ENCODE measurements around the gene PLA2G4B. TPM values are rescaled to one million over a fixed set of nuclear protein-coding genes. Genes with fewer than 3 reads are reported as not detected.

The PLA2G4B gene
- total and polyA plus RNA-seq, 2 of the 8 experiments (the other 6 are each of a cell fraction or from before 2014, with no cell fraction given): 4.2 to 9.2 TPM

DNA sequence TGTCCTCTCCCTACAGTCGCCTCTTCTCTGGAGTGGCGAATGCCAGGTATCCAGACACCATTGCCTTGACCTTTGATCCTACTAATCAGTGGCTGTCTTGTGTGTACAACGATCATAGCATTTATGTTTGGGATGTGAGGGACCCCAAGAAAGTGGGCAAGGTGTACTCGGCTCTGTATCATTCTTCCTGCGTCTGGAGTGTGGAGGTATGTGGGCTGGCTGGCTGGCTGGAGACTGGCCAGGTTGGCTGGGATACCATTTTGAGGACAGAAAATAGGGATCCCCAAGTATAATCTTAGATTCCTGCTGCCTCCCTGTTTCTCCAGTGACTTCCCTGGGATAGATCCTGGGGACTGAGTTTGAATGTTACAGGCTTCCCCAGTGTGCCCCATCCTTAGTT lies 24.1 kb upstream of the PLA2G4B start:
- ChIA-PET CTCF (ENCODE audit: partially characterized antibody) (interaction anchor here (2.0 to 13.7 kb wide), 2 partner anchors 40 to 234 kb away, joined by 9 to 283 read pairs; partner anchors contain the start of gene MAPKBP1), POLR2A (ENCODE audit: partially characterized antibody) (interaction anchor here (1.3 kb wide), 1 partner anchor 41 kb away, joined by 4 read pairs; no protein-coding TSS in a partner anchor)
- no peak overlapping the region for H3K18ac ChIP-seq (ENCODE audit: extremely low read depth, low read length)
- H4K91ac ChIP-seq (replicated peaks; ENCODE audit: insufficient read length, low read length): no peak overlapping the region
- H3K36me3 ChIP-seq (ENCODE audit: control insufficient read depth in 2 of 4, insufficient read depth in 4 of 4, low read length in 3 of 4): peaks cover 0 to 3% (median 1%) of the 10 kb centered on the region in 4 experiments; a peak in 5 of 8 replicates
- no peak overlapping the region for H3K56ac ChIP-seq (replicated peaks; ENCODE audit: insufficient read length, low read depth, low read length)
- no peak overlapping the region for H3K4ac ChIP-seq (replicated peaks; ENCODE audit: insufficient read length, low read depth, low read length)
- no peak overlapping the region for H4K5ac ChIP-seq (ENCODE audit: insufficient read length, low read depth, low read length)
- no peak overlapping the region for H3K27ac ChIP-seq (ENCODE audit: low read depth, low read length)
- H2BK12ac ChIP-seq (ENCODE audit: low read depth, low read length): no peak overlapping the region
- no peak overlapping the region for H4K8ac ChIP-seq (ENCODE audit: extremely low read depth, insufficient read depth, low read length)
- no peak overlapping the region for H2AFZ ChIP-seq (ENCODE audit: low read length)
- no peak overlapping the region for H2AK5ac ChIP-seq (ENCODE audit: low read depth, low read length)
- no peaks in the 10 kb centered on the region; a peak in 2 of 7 replicates for H3K4me1 ChIP-seq (replicated peaks in 1 of 4; ENCODE audit: control insufficient read depth in 3 of 4, insufficient read depth in 4 of 4, low read length in 3 of 4)
- no peak overlapping the region for H3K9ac ChIP-seq (replicated peaks in 1 of 4; ENCODE audit: extremely low read depth in 1 of 4, low read depth in 3 of 4, low read length in 3 of 4)
- no peak overlapping the region for H3K4me2 ChIP-seq (ENCODE audit: insufficient read depth in 1 of 2, low read depth in 2 of 2, low read length in 2 of 2)
- peaks cover 0 to 1% of the 10 kb centered on the region in 2 experiments for H4K20me1 ChIP-seq (replicated peaks in 1 of 2; ENCODE audit: control insufficient read depth in 1 of 2, insufficient read depth in 2 of 2, low read length in 2 of 2)
- H3K27me3 ChIP-seq (replicated peaks in 1 of 4; ENCODE audit: control insufficient read depth in 3 of 4, extremely low read depth in 1 of 4, insufficient read depth in 3 of 4, low read length in 3 of 4): no peaks in the 10 kb centered on the region
- H2BK120ac ChIP-seq (replicated peaks; ENCODE audit: low read depth, low read length): no peak overlapping the region
- no peak overlapping the region for H3K4me3 ChIP-seq (ENCODE audit: extremely low read depth in 1 of 4, insufficient read depth in 2 of 4, low read depth in 3 of 4, low read length in 4 of 4)
- no peak overlapping the region for H2BK15ac ChIP-seq (ENCODE audit: low read length)
- no peak for FAIRE-seq
- no peak overlapping the region for H3K14ac ChIP-seq (ENCODE audit: insufficient read length)
- H2BK20ac ChIP-seq (ENCODE audit: low read length): no peak overlapping the region
- no peaks in the 10 kb centered on the region for H3K23me2 ChIP-seq (ENCODE audit: low read depth, low read length)
- no peak overlapping the region for H3K23ac ChIP-seq (ENCODE audit: insufficient read length)
- no peaks in the 10 kb centered on the region for H3K79me2 ChIP-seq (ENCODE audit: control insufficient read depth in 1 of 2, insufficient read depth in 2 of 2, low read length in 2 of 2)
- no peaks in the 10 kb centered on the region for H3K9me3 ChIP-seq (ENCODE audit: insufficient read depth in 2 of 2, low read depth in 1 of 2, low read length in 1 of 2)
- WGBS, 2 experiments (ENCODE audit: extremely low coverage in 1 of 2, insufficient coverage in 1 of 2, insufficient read length in 1 of 2, insufficient replicate concordance in 2 of 2, low coverage in 1 of 2, low lambda C conversion rate in 2 of 2, missing lambda C conversion rate in 1 of 2): 80% methylated on average over 5 of the region's 5 CpGs; no CpG with 5 or more reads in 1 of the 2 experiments
- no peak overlapping the region for H2BK5ac ChIP-seq (ENCODE audit: low read depth, low read length)
- no peaks in the 10 kb centered on the region for H3K79me1 ChIP-seq (ENCODE audit: low read depth, low read length)
- no peak for DNase-seq (ENCODE audit: low read depth in 1 of 2, low spot score in 2 of 2)
- TF ChIP-seq POU5F1 (IDR thresholded peaks at IDR 0.05; ENCODE audit: low read depth, low read length): no peak
- no peak for TF ChIP-seq RBBP5 (IDR thresholded peaks at IDR 0.05; ENCODE audit: borderline replicate concordance, low read depth, low read length)
- TF ChIP-seq TBP (IDR thresholded peaks at IDR 0.05; ENCODE audit: low read depth, low read length): no peak
- no peak for TF ChIP-seq EZH2 (IDR thresholded peaks at IDR 0.05; ENCODE audit: low read depth, low read length, severe bottlenecking)
- TF ChIP-seq SP2 (IDR thresholded peaks at IDR 0.05; ENCODE audit: low read length): no peak
- no peak for TF ChIP-seq ASH2L (IDR thresholded peaks at IDR 0.05; ENCODE audit: low read length)
- no peak for TF ChIP-seq CEBPB (IDR thresholded peaks at IDR 0.05; ENCODE audit: low read depth, low read length)
- TF ChIP-seq NRF1 (IDR thresholded peaks at IDR 0.05; ENCODE audit: low read depth, low read length): no peak
- no peak for TF ChIP-seq CBX8 (IDR thresholded peaks at IDR 0.05; ENCODE audit: borderline replicate concordance, low read depth, low read length)
- no peak for TF ChIP-seq TCF12 (IDR thresholded peaks at IDR 0.05; ENCODE audit: low read depth, low read length)
- TF ChIP-seq CHD1 (IDR thresholded peaks at IDR 0.05; ENCODE audit: low read depth, low read length): no peak
- no peak for TF ChIP-seq BCL11A (IDR thresholded peaks at IDR 0.05; ENCODE audit: low read depth in 2 of 2, low read length in 2 of 2)
- no peak for TF ChIP-seq SIRT6 (IDR thresholded peaks at IDR 0.05; ENCODE audit: low read length)
- no peak for TF ChIP-seq SAP30 (IDR thresholded peaks at IDR 0.05; ENCODE audit: insufficient read depth, insufficient replicate concordance, low read length)
- TF ChIP-seq SUZ12 (IDR thresholded peaks at IDR 0.05; ENCODE audit: low read length): no peak
